GM21717 (cell line): ENCODE results near the gene PTGER1.
"Not testable (repeated sequence)": the region's sequence is repeated elsewhere in the genome, so short reads cannot be mapped to it uniquely, and the experiment has no call there.

Experiments
- ATAC-seq: cut with Tn5 transposase; IDR thresholded peaks from one replicate; pipeline ENCODE4 v1.9.1; 2021; ENCODE audit warnings: mild to moderate bottlenecking, moderate library complexity; ENCODE audit not compliant: unreplicated experiment

PTGER1 gene

GRCh38 chr19:14475251-14476073 is at the start of gene PTGER1:
TSS of gene PTGER1 (minus strand) at chr19:14475354. CDS start at chr19:14474320, 1,034 bp downstream.
- ATAC-seq: no peak

GRCh38 chr19:14520543-14520942 is 45.4 kb upstream of the PTGER1 start:
- no peak for ATAC-seq

GRCh38 chr19:14519860-14520407 is 44.8 kb upstream of the PTGER1 start:
- ATAC-seq: no peak

GRCh38 chr19:14519245-14519859 is 44.2 kb upstream of the PTGER1 start:
- no peak for ATAC-seq

- ATAC-seq: peak; percentile 50
Observed at GRCh38 chr19:14517840-14518505, 42.8 kb upstream of the PTGER1 start, which contains the start of gene DNAJB1. TSS of gene DNAJB1 (minus strand) at chr19:14518397. CDS start at chr19:14518349, 48 bp downstream.

GRCh38 chr19:14517446-14517839 is 42.3 kb upstream of the PTGER1 start:
- peak; percentile 2 for ATAC-seq

- ATAC-seq: no peak
Observed at GRCh38 chr19:14516746-14517438, 41.7 kb upstream of the PTGER1 start.

GRCh38 chr19:14516048-14516534 is 40.9 kb upstream of the PTGER1 start:
- no peak for ATAC-seq

GRCh38 chr19:14515501-14516047 is 40.4 kb upstream of the PTGER1 start:
- ATAC-seq: no peak

GRCh38 chr19:14514215-14514863 is 39.2 kb upstream of the PTGER1 start:
- ATAC-seq: no peak

GRCh38 chr19:14512406-14512961 is 37.3 kb upstream of the PTGER1 start:
- ATAC-seq: no peak

- no peak for ATAC-seq
Observed at GRCh38 chr19:14511229-14511593, 36.1 kb upstream of the PTGER1 start.

GRCh38 chr19:14510311-14511228 is 35.4 kb upstream of the PTGER1 start:
- no peak for ATAC-seq

- ATAC-seq: no peak
Observed at GRCh38 chr19:14507704-14508542, 32.8 kb upstream of the PTGER1 start.

- ATAC-seq: no peak
Observed at GRCh38 chr19:14505488-14506239, 30.5 kb upstream of the PTGER1 start.

- ATAC-seq: not testable (repeated sequence)
Observed at GRCh38 chr19:14504575-14504974, 29.4 kb upstream of the PTGER1 start.

GRCh38 chr19:14503285-14503684 is 28.1 kb upstream of the PTGER1 start:
- no peak for ATAC-seq
